ENCODE results near the gene RWDD4.
"Not testable (repeated sequence)": the region's sequence is repeated elsewhere in the genome, so short reads cannot be mapped to it uniquely, and the experiment has no call there.

RWDD4 gene

DNA sequence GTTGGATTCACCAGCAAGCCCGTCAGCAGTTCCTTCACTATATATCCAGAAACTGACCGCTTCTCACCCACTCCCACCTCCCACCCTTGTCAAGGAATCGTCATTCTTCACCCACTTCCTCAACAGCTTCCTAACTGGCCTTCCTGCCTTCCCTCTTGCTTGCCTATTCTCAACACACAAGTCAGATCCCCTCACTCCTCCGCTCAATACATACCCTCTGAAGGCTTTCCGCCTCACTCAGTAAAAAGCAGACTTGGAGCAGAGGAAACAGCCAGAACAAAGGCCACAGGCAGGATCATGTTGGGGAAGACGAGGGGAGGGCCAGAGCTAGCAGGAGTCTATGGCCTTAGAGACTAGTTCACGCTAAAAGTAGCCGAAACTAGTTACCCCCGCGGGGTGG lies 23.7 kb downstream of the RWDD4 start:
- DNase-seq: peak in 1 of 2 experiments; percentile 32

DNA sequence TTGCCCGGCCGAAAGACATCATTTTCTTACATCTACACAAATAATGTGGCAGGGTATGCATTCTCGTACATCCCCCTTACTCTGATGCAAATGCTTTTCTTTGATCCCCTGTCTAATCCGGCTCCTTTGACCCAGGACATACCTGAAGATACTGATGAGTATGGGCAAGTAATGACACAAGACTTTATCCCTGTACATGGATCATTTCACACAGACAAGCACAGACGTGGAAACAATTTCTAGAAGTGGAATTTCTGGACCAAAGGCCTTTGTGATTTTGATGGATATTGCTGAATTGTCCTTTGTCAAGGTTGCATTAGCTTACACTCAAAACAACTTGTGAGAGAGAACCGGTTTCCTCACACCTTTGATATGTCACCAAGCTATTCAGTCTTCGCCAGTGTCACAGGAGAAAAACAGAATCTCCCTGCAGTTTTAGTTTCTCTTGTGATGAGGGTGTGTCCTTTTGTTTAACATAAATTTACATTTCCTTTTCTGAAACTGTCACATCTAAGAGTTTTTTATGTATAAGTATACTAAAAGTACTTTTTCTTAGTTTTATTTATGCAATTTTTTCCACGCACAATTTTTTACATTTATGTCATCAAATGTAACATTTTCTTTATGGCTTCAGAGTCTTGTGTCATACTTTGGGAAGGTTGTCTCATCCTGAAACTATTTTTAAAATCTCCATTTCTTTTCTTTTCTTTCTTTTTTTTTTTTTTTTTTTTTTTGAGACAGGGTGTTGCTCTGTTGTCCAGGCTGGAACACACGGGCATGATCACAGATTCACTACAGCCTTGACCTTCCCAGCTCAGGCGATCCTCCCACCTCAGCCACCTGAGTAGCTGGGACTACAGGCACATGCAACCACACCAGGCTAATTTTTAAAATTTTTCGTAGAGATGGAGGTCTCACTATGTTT lies 25.2 kb downstream of the RWDD4 start:
- DNase-seq: no peak

DNA sequence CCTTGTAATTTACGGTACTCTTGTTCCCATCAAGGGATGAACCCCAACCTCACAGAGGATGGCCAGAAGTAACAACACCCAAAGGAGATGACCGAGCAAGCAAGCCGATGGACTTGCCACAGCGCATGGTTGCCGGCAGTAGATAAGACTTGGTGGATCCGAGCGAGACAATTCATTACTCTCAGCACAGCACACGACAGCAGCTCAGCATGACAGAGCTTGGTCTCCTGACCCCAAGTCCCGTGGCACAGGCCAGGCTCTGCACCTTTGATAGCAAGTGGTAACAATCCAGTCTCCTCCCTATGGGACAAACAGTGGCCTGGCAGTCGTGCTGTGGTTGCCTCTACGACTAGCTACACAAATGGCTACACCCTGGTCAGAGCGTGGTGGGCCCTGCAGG lies 26.3 kb downstream of the RWDD4 start:
- DNase-seq: no peak

DNA sequence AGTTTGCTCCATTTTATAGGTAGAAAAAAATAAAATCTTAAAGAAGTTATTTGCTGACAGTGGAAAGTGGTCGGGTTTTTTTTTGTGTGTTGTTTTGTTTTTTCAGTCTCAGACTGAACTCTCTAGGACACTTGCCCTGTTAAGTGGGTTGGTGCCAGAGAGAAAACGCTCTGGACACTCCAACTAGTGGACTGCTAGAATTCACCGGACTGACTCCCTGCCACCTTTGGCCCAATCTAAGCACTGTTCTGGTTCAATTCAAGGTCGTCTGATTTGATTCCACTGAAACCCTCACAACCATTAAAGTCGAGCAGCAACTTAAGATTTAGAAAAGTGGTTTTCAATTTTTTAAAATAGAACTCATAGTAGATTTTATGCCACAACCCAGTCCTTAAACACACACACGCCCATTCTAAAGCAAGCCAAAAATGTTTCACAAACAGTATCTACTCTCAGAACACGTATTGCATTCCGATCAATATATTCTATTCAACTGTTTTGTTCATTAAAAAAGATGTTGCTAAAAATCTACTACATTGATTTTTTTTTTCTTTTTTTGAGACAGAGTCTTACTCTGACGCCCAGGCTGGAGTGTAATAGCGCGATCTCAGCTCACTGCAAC lies 27.3 kb downstream of the RWDD4 start:
- DNase-seq: no peak

DNA sequence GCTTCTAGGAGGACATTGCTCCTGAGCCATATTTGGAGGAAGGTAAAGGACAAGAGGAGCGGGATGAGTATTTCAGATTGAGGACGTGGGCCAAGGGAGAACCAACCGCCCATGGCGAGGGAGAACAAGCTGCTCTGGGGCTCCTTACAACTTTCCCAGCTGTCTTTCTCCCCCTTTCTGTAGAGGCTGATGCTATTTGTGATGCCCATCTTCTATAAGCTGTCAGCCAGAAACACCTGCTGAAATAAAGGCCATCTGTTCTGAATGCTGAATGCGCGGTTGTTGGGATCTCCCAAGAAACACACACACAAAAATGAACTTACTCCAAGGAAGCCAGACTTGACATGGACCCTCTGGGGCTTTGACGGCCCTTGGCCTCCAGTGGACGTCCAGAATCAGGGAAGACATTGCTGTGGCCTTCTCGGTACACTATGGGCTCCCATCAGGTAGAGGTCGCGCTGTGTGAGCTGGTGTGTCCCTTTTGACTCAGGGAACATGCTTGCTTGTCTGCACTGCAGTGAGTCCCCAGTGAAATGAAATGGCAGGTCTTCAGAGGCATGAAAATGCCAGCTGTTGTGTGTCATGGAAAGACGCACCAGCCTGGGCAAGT lies 30.9 kb downstream of the RWDD4 start:
- no peak for DNase-seq

DNA sequence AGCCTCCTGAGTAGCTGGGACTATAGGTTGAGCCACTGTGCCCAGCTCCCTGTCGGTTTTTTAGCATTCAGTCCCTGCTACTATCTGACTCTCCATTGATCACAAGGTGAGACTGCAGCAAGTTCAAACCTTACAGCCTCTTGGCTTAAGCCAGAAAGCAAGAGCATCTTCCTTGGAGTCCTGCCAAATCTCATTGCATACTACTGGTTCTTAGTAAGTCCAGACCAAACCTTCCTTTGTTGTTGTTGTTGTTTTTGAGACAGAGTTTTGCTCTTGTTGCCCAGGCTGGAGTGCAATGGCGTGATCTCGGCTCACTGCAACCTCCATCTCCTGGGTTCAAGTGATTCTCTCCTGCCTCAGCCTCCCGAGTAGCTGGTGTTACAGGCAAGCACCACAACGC lies 31.7 kb downstream of the RWDD4 start:
- not testable (repeated sequence) for DNase-seq

DNA sequence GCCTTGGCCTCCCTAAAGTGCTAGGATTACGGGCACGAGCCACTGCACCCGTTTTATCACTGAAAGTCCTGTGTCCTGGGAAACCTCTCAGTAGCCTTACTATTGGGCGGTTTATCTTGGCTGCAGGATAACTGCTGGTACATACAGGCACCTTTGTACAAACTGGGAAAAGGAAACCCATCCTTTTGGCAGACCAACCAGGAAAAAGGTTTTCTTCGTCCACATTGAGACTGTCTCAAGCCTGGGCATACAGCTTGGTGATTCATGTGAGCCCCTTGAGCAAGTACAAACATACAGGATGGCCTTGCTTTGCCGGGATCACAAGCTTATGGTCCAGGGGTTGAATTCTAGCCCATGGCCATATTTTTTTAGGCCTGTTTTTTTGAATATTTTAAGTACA lies 32.8 kb downstream of the RWDD4 start:
- no peak for DNase-seq

DNA sequence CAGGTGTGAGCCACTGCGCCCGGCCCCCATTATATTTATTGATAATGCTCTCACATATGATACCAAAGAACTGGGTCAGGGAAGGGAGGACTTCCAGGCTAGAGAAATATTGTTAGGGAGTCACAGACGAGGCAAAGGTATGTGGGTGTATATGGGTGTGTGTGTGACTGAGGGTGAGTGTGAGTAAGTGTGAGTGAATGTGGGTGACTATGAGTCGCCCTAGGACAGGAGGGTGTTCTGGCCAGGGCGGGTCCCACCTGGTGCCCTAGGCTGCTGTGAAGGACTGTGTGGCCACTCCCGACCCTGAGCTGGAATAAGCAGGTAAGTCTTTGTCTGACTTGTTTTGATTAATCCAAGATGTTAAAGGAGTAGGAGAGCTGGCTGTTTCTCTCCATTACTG lies 34.4 kb downstream of the RWDD4 start:
- DNase-seq: no peak

DNA sequence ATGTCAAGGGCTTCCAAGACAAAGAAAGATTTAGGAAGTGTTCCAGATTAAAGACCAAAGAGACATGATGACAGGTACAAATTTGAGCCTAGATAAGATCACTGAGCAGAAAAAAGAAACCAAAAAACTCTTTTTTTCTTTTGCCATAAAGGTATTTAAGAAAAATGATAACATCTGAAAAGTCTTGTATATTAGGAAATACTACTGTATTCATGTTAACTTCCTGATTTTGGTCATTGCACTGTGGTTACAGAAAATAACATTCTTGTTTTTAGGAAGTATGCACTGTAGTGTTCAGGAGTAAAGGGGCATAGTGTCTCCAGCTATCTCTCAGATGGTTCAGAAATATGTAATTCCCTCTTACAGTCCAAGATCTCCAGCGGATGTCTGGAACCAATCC lies 37.1 kb downstream of the RWDD4 start:
- DNase-seq: no peak

DNA sequence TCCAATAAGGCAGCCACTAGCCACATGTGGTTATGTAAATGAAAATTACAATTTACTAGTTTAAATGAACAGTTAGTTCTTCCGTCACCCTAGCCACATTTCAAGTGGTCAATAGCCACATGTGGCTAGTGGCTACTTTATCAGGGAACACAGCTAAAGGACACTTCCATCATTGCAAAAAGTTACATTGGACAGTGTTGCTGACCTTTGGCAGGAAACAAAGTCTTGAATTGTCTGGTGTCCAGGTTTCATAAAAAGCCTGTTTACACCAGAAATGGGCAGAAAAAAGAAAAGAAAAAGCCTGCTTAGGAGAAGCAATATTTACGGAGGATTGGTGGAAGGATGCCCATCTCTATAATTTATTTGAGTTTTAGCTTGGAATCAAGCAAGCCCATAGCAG lies 38.6 kb downstream of the RWDD4 start:
- DNase-seq: no peak

DNA sequence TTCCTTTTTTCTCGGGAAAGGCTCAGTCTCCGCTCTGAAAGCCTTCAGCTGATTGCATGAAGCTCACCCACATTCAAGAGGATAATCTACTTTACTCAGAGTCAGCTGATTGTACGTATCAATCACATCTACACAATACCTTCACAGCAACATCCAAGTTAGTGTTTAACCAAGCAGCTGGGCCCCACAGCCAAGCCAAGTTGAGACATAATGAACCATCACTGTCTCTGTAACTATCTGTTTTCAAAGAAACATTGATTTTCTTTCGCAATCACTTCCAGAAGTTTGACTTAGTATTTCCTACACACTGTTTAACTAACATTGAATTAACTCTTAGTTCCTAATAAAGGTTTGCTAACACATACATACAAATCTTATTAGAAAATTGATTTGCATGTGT lies 40.3 kb downstream of the RWDD4 start:
- no peak for DNase-seq

DNA sequence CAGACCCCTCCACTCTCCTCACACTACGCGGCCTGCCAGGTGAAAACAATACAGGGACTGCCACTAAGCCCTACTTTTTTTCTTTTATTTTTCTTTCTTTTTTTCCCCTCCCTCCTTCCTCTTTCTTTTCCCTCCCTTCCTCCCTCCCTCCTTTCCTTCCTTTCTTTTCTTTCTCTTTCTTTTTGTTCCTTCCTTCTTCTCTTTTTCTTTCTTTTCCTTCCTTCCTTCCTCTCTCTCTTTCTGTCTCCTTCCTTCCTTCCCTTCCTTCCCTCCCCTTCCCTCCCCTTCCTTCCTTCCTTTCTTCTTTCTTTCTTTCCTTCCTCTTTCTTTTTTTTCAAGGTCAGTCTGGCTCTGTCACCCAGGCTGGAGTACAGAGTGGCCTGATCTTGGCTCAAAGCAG lies 41.9 kb downstream of the RWDD4 start:
- DNase-seq: no peak

DNA sequence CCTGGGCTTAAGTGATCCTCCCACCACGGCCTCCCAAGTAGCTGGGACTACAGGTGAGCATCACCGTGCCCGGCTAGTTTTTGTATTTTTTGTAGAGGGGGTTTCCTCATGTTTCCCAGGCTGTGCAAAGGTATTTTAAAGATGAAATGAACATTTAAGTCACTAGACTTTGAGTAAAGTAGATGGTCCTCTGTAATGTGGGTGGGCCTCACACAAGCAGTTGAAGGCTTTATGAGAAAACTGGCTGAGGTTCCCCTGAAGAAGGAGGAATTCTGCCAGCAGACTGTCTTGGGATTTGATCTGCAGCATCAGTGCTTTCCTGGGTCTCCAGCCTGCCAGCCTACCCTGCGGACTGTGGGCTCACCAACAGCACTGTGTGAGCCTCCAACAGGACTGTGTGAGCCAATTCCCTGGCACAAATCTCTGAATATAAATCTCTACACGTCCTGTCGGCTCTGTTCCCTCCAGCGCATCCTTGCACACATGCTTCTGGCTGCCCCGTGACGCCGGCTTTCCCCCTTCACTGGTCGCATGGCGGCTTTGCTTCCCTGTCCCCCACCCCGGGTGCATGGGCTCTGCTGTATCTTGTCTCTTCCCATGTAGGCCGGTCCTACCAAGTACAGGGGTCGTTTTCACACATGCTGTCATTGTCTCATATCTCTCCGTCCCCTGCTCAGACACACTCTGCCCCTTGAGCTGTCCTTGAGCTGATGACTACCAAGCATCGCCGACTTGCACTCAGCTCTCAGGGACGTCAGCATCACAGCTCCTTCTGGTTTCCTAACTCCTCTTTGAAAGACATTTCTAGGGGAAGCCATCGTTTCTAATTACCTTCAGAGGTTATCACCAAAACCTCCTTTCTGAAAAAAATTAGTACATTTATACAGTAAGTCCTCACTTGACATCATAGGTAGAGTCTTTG lies 46.4 kb downstream of the RWDD4 start:
- DNase-seq: no peak

DNA sequence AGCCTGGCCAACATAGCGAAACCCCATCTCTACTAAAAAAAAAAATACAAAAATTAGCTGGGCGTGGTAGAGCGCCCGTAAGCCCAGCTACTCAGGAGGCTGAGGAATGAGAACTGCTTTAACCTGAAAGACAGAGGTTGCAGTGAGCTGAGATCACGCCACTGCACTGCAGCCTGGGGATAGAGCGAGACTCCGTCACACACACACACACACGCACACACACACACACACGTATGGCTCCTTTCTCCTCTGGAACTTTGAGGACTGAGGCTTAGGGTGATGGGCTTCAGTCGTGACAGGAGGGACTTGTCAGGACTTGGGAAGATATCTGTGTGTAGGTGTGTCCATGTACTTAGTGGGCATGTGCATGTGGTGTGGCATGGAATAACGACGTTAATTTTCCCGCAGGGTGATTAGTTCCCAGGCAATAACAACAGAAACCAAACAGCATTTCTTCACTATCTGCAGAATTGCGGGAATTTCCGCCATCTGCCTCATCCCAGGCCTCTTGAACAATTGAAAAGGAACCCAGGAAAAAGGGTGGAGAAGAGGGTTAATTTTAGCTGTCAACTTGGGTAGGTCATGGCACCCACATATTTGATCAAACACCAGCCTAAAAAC lies 47.7 kb downstream of the RWDD4 start:
- DNase-seq: no peak

DNA sequence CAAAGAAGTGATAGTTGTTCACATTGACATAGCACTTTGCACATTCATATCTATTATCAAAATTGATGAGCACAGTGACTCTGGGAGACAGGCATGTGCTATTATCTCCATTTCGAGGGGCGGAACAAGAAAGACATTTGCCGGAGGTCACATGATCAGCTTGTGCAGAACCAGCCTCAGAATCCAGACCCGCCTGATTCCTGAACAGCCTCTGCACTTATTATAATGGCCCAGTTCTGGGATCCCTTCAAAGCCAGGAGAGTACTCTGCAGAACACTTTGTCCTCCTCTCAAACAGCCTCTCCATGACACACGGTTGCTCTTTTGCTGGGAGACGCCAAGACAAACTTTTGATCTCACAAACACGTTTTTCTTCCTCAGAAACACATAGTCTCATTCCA lies 48.4 kb downstream of the RWDD4 start:
- DNase-seq: no peak

DNA sequence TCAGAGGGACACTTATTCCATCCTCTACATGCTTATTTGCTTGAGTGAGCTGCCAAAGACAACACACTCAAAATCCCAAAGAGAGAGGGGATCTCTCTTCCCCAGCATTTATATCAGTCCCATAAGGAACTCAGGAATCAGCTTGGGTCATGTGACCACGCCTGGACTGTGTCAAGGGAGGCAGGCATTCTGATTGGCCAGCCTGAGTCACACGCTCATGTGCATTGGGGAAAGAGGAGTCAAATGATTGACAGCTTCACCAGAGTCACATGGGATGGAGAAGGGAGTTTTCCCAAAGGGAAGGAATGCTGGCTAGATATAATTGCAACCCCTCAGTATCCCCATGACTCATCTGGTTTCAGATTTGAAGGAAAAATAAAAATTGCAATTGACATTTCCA lies 49.0 kb downstream of the RWDD4 start:
- no peak for DNase-seq

DNA sequence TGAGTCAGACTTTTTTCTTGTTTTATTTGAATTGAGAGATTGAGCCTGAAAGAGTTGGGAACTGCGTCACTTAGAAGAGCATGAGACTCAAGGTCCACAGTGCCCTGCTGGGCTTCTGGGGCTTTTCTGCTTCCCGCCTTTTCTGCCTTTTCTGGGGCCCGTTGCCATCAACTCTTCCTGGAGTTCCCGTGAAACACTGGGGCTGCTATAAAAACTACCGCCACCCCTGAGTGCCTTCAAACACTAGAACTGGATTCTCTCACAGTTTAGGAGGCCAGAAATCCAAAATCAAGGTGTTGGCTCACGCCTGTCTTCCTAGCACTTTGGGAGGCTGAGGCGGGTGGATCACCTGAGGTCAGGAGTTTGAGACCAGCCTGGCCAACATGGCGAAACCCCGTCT lies 49.8 kb downstream of the RWDD4 start:
- no peak for DNase-seq

DNA sequence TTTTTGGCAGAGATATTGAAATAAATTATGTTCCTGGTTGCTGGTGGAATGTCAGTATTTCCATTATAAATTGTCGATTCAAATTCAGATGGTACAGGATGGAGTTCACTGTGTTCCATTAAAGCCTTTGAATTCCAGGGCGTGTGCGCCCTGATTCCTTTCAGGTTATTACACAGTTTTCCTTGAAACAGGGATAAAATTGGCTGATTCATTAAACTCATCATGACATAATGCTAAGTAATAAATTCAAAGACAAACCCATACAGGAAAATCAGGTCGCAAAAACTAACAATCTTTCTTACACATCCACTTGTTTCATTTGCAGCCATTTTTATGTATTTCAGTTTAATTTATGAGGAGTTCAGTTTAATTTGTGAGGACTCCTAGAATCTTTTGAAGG lies 51.1 kb downstream of the RWDD4 start:
- DNase-seq: no peak

DNA sequence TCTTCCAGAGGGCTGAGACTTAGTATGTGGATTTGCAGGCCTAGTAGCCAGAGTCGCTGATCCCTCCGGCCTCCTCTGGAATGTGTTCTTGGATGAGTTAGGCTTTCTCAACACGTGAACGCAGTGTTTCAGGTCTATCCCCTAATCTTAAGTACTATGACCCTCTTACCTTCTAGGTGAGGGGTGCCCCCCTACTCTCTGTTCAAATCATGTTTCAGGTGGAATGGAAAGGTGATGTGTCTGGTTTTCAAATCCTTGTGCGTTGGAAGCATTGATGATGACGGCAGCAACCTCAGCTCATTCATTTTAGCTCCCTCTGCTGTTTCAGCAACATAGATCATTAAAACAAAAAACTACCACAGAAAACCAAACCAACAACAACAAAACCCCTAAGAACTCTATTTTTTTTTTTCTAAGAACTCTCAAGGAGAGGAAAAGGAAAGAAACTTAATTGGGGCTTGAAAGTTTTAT lies 56.4 kb downstream of the RWDD4 start:
- DNase-seq: no peak

DNA sequence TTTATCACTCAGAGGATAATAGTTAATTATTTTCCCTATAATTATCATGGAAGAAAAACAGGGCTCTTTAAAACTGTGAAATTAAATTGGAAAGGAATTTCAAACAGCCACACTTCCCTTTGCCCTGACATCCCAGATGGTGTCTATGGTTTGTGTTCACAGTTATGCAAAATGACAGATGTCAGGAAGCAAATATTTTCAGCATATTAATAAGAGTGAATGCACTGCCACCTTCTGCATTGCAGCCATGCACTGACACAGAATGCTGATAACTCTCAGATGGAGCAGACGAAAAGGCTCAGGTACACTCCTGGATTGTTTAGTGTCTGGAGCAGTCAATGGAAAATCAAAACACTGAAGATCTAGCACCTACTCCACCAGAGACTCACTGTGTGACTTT lies 57.6 kb downstream of the RWDD4 start:
- DNase-seq: peak in 1 of 2 experiments; percentile 4

DNA sequence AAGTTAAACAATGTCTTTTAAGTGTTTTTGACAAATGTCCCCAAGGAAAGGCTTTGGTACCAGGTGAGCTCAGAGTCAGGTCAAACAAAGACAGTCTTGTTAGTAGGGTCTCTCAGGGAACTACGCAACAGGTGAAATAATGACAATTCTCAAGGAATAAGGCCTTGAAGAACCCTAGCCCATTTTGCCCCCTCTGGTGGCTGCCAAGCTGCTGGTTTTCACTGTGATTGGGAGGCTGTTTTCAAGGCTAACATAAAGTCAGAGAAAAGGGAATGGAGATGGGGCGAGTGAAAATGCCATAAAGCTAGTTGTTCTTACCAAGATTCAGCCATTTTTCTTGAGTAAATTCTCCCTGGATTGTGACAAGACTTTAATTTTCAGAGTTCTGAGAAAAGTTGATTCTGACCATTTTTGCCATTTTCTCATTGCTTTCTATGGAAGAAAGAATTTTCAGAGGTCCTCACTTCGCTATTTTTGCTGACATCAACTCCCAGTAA lies 58.7 kb downstream of the RWDD4 start:
- DNase-seq: no peak

DNA sequence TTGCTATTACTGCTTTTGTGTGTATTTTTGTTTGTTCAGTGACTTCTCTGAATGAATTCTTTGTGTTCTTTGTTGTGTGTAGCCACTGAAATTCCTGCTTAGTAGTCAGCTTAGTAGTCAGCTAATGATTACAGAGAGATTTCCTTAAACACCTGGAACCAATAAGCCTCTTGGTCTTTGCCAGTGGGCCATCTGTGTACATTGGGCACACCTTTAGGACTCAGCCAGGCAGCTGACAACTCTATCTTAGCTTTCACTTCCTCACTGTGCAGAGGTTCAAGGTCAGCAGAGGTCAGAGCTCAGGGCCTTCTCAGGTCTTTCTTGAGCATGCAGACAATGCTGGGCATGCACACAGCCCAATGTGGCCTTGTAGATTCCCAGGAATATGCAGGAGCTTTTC lies 59.3 kb downstream of the RWDD4 start:
- DNase-seq: no peak

Data from cerebellar nuclear complex (tissue), 1 donor.